ENCODE measurements around the gene MUC12. TPM values are rescaled to one million over a fixed set of nuclear protein-coding genes. Genes with fewer than 3 reads are reported as not detected.

Gene MUC12
- total and polyA plus RNA-seq, 2 donors from 2014 or later = 3.8 TPM; not detected in 1

DNA sequence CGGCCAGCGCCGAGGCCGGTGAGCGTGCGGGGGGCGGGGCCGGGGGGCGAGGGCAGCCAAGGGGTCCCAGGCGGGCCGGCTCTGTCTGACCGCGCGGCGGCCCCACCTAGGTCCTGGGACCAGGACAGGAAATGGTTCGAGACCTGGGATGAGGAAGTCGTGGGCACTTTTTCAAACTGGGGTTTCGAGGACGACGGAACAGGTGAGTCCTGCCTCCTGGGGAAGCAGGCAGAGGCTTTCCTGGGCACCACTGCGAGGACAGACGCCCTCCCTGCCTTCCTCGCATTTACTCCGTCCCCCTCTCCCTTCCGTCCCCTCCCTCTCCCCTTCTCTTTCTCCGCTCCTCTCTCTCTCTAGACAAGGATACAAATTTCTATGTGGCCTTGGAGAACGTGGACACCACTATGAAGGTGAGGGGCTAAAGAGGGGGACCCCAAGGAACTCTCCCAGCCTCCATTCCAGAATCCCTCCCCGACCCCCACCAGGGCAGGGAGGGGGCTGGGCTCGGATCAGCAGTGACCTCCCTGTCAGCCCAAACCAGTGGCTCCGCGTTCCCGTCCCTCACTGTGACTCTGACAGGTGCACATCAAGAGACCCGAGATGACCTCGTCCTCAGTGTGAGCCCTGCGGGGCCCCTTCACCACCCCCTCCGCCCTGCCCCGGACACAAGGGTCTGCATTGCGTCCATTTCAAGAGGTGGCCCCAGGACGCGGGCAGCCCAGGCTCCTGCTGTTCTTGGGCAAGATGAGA, 2.6 kb upstream of the MUC12 start:
- intact Hi-C loops (cut with DNase I) = no loop called here
- H3K9ac ChIP-seq (ENCODE audit: low read length in 3 of 3) = no peak overlapping the region
- no peak for FAIRE-seq
- no peak overlapping the region for H3K27ac ChIP-seq (ENCODE audit: low read depth in 2 of 2, low read length in 2 of 2)
- H3K4me1 ChIP-seq (ENCODE audit: control insufficient read depth in 2 of 3, insufficient read depth in 2 of 3, low read depth in 1 of 3, low read length in 3 of 3) = peaks cover 0 to 6% (median 0%) of the 10 kb centered on the region in 3 donors
- H3K36me3 ChIP-seq (ENCODE audit: control insufficient read depth in 2 of 3, insufficient read depth in 3 of 3, low read length in 3 of 3) = no peaks in the 10 kb centered on the region
- H3K27me3 ChIP-seq (ENCODE audit: control insufficient read depth, insufficient read depth, low read length) = peaks cover 32% of the 10 kb centered on the region
- TF ChIP-seq, protein P1, sequence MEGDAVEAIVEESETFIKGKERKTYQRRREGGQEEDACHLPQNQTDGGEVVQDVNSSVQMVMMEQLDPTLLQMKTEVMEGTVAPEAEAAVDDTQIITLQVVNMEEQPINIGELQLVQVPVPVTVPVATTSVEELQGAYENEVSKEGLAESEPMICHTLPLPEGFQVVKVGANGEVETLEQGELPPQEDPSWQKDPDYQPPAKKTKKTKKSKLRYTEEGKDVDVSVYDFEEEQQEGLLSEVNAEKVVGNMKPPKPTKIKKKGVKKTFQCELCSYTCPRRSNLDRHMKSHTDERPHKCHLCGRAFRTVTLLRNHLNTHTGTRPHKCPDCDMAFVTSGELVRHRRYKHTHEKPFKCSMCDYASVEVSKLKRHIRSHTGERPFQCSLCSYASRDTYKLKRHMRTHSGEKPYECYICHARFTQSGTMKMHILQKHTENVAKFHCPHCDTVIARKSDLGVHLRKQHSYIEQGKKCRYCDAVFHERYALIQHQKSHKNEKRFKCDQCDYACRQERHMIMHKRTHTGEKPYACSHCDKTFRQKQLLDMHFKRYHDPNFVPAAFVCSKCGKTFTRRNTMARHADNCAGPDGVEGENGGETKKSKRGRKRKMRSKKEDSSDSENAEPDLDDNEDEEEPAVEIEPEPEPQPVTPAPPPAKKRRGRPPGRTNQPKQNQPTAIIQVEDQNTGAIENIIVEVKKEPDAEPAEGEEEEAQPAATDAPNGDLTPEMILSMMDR (IDR thresholded peaks at IDR 0.05; ENCODE audit: borderline replicate concordance, extremely low read depth, insufficient read depth) = no peak
- no peak overlapping the region for H3K4me3 ChIP-seq (ENCODE audit: low read length in 3 of 3)
- H3K9me3 ChIP-seq (ENCODE audit: control insufficient read depth in 2 of 3, insufficient read depth in 1 of 3, low read length in 3 of 3) = no peaks in the 10 kb centered on the region
- DNase-seq = peak in 2 of 5 donors; percentile 58 to 84

DNA sequence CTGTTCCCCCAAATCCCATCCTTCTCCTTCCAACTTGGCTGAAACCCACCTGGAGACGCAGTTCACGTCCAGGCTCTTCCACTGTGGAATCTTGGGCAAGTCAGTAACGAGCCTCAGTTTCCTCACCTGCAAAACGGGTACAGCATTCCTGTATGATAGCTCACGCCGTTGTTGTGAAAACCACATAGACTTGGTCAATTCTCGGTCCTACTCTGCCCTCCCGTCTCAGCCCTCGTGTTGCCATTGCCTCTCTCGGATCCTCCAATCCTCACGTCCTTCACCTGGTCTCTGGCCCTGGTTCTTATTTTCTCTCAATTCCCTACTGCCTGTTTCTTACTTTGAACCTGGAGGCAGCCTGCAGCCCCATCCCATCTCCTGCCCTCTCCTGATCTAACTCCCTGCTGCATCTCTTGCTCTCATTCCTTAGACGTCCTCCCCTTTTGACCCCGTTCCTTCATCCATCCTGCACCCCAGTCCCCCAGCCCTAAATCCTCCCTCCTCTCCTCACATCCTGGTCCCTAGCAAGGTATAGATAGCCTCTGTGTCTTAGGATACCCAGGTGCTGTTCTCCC, 2.0 kb upstream of the MUC12 start:
- no peak overlapping the region for H3K4me3 ChIP-seq (ENCODE audit: low read length in 3 of 3)
- no peaks in the 10 kb centered on the region for H3K9me3 ChIP-seq (ENCODE audit: control insufficient read depth in 2 of 3, insufficient read depth in 1 of 3, low read length in 3 of 3)
- H3K36me3 ChIP-seq (ENCODE audit: control insufficient read depth in 2 of 3, insufficient read depth in 3 of 3, low read length in 3 of 3) = no peaks in the 10 kb centered on the region
- peaks cover 32% of the 10 kb centered on the region for H3K27me3 ChIP-seq (ENCODE audit: control insufficient read depth, insufficient read depth, low read length)
- peaks cover 0 to 6% (median 0%) of the 10 kb centered on the region in 3 donors for H3K4me1 ChIP-seq (ENCODE audit: control insufficient read depth in 2 of 3, insufficient read depth in 2 of 3, low read depth in 1 of 3, low read length in 3 of 3)
- FAIRE-seq (no peak), DNase-seq (no peak)
- H3K9ac ChIP-seq (ENCODE audit: low read length in 3 of 3) = no peak overlapping the region
- intact Hi-C loops (cut with DNase I) = no loop called here
- H3K27ac ChIP-seq (ENCODE audit: low read depth in 2 of 2, low read length in 2 of 2) = no peak overlapping the region
- TF ChIP-seq, protein P1 (IDR thresholded peaks at IDR 0.05; ENCODE audit: borderline replicate concordance, extremely low read depth, insufficient read depth) = no peak

DNA sequence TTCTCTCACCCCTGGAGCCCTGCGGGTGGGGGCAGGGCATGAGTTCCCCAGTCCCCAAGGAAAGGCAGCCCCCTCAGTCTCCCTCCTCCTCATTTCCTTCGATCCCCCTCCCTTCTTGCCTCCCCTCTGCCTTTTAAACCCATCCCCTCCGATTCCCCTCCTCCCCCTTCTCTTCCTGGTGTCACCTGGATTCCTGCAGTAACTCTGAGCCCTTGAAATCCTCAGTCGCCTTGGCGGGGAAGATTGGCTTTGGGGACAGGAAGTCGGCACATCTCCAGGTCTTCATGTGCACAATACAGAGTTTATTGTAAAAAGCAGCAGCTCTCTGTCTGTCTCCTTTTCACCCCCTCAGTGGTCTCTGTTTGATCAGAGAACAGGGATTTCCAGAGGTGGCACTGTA, 1.3 kb upstream of the MUC12 start:
- no peaks in the 10 kb centered on the region for H3K36me3 ChIP-seq (ENCODE audit: control insufficient read depth in 2 of 3, insufficient read depth in 3 of 3, low read length in 3 of 3)
- peaks cover 32% of the 10 kb centered on the region for H3K27me3 ChIP-seq (ENCODE audit: control insufficient read depth, insufficient read depth, low read length)
- no peaks in the 10 kb centered on the region for H3K9me3 ChIP-seq (ENCODE audit: control insufficient read depth in 2 of 3, insufficient read depth in 1 of 3, low read length in 3 of 3)
- H3K9ac ChIP-seq (ENCODE audit: low read length in 3 of 3) = no peak overlapping the region
- H3K4me1 ChIP-seq (ENCODE audit: control insufficient read depth in 2 of 3, insufficient read depth in 2 of 3, low read depth in 1 of 3, low read length in 3 of 3) = peaks cover 0 to 6% (median 0%) of the 10 kb centered on the region in 3 donors
- no peak overlapping the region for H3K4me3 ChIP-seq (ENCODE audit: low read length in 3 of 3)
- TF ChIP-seq, protein P1 (IDR thresholded peaks at IDR 0.05; ENCODE audit: borderline replicate concordance, extremely low read depth, insufficient read depth) = no peak
- H3K27ac ChIP-seq (ENCODE audit: low read depth in 2 of 2, low read length in 2 of 2) = no peak overlapping the region
- intact Hi-C loops (cut with DNase I) = no loop called here
- FAIRE-seq = no peak
- peak in 1 of 5 donors; percentile 41 for DNase-seq

Measured in kidney (tissue), 14 donors.